DMS114 treated with DMSO at 0.1 percent for 48 hours (cell line): Measurements from ENCODE around the gene GRIN2C.
"Not testable (repeated sequence)": the region's sequence is repeated elsewhere in the genome, so short reads cannot be mapped to it uniquely, and the experiment has no call there.

Experiments used
- DNase-seq: peaks from one replicate; lab custom pipeline; 2025; ENCODE audit not compliant: unreplicated experiment; lab: John Stamatoyannopoulos, UW

Gene GRIN2C

GRCh38 chr17:74881073-74881472 lies 21.4 kb upstream of the GRIN2C start:
- DNase-seq = no peak

- no peak for DNase-seq
Measured at GRCh38 chr17:74879308-74879707, 19.6 kb upstream of the GRIN2C start.

DNA sequence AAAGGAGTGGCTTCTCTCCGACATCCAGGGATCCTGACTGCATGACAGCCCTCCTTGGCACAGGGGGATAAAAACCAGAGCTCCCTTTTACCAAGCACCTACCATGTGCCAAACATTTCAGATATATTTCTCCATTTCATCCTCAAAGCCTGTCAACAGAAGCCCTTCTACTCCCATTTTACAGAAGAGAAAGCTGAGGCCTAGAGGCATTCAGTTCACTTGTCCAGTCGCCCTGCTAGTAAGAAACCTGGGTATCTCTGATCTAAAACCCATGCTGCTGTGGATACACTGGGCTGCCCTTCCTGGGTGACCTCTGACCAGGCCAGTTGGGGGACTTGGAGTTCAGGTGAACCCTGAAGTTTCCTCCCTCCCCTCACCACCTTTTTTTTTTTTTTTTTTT lies 19.0 kb upstream of the GRIN2C start:
- DNase-seq = no peak

DNA sequence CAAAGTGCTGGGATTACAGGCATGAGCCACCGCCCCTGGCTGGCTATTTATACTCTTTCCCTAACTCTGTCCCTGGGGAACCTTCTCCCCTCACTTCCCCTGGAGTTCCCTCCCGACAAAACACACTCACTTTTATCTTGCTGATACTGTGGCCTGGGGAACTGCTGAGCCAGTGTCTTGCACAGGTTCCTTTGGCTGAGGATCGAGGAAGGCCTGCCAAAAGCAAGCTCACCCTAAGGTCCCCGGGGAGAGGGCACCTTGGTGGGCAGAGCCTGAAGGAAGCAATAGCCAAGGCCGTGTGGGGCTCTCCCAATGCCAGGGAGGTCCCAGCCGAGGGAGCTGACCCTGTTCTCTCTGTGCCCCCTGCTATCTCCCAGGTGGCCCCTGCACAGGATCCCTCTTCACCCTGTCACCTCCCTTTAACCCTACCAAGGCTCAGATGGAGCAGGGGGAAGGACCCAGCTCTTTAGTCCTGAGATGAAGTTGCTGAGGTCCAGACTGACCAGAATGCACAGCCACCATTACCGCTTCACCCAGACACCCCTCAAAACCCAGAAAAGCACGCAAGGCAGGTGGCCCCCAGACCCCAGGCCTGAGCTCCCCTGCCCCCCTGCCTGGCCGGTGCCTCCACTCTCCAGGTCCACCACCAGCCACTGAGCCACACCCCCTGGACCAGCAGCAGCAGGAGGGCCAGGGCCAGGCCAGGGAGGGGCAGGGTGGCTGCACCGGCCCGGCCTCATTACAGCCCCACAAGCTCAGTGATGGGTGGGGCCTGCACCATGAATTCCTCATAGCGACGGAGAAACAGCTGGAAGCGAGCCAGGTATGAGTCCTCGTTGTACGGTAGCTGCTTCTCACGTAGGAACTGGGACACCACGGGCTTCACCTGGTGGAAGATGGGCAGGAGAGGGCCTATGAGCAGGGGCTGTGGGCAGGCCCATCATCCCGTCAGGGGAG lies 18.2 kb upstream of the GRIN2C start:
- DNase-seq = no peak

DNA sequence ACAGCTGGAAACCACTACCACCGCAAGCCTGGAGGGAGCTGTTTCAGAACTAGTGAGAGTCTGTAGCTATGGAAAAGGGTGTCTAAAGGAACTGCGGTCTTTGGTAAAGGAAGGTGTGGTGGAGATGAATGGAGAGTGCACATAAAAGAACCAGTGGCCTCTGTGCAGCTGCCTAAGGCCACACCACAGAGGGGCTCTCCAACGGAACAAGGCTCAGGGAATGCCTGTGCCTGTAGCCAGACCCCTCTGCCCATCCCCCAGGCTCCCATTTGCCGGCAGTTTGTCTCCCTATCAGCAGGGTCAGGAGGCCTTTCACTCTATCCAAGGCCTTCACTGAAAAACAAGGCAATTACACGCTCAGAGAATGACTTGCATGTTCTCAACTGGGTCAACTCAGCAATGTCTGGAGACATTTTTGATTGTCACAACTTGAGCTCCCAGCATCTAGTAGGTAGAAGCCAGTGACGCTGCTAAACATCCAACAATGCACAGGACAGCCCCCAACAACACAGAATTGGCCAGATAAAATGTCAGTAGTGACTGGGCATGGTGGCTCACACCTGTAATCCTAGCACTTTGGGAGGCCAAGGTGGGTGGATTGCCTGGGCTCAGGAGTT lies 16.4 kb upstream of the GRIN2C start:
- DNase-seq = no peak

- no peak for DNase-seq
Measured at GRCh38 chr17:74875155-74875976, 15.7 kb upstream of the GRIN2C start.

DNA sequence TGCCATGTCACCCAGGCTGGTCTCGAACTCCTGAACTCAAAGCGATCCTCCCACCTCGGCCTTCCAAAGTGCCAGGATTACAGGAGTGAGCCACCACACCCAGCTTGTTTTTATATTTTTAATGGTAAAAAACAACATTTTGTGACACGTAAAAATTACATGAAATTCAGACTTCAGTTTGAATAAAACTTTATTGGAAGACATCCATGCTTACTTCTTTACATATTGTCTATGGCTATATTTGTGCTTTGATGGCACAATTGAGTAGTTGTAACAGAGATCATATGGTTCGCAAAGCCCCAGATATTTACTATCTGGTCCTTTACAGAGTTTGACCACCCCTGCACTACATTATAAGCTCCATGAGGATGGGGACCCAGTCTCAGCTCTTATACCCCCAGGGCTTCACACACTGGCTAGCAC lies 14.9 kb upstream of the GRIN2C start:
- no peak for DNase-seq

DNA sequence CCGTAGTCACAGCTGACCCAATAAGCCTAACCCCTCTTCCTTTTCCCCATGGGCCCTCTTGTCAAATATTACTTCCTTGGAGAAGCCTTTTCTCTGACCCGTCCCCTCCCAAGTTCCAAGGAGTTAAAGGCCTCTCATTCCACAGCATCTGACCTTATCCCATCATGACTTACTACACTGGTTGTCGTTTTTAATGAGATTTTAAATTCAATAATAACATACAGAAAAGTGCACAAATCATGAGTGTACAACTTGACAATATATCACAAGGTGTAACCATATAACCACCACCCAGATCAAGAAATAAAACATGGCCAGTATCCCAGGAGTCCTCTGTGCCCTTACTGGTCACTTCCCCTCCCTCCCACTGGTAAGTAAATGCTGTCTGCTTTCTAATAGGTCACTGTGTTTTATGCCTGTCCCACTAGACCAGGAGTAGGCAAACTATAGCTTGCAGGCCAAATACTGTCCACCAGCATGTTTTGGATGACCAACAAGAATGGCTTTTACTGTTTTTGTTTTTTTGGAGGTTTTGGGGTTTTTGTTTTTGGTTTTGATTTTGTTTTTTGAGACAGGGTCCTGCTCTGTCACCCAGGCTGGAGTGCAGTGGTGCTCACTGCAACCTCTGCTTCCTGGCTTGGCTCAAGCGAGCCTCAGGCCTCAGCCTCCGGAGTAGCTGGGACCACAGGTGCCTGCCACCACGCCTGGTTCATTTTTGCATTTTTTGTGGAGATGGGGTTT lies 14.4 kb upstream of the GRIN2C start:
- peak; percentile 21 for DNase-seq

DNA sequence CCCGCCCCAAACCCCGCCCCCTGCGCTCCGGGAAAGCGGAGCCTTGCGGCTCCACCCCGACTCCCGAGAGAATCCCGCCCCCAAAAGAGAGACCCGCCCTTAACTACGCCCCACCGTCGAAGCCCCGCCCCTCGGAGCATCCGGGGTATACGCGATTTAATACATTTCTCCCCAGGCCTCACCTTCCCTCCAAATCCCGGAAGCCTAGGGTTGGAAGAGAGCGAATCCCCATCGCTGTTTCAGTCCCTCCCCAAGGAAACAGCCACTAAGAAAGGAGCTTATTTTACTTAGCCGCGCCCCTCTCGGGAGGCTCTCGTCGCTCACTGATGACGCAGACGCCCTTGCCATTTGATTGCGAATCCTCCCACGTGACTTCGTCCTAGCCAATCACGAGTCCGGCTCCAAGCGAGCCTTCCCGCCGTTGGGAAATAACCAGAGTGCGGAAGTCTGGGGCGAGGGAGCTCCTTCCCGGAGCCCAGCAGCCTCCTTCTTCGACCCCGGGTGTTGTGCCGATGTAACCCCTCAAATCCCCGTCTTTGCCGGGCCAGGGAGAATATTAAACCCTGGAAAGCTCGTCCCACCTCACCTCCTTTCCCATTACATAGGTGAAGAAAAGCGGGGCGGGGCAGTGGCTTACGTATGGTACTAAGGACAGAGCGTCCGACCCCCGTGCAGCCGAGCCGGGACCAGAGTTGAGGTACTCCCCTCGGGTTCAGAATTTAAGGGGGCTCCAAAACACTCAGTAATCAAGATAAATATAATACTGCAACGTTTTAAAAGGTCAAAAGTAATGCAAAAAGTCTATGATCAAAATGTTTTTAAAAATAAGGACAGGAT lies 13.6 kb upstream of the GRIN2C start:
- DNase-seq = peak; percentile 97

GRCh38 chr17:74872313-74873036 lies 12.8 kb upstream of the GRIN2C start, which contains the start of gene FDXR:
TSS of gene FDXR (minus strand) at chr17:74872994. CDS start at chr17:74872944, 50 bp downstream.
- no peak for DNase-seq

DNA sequence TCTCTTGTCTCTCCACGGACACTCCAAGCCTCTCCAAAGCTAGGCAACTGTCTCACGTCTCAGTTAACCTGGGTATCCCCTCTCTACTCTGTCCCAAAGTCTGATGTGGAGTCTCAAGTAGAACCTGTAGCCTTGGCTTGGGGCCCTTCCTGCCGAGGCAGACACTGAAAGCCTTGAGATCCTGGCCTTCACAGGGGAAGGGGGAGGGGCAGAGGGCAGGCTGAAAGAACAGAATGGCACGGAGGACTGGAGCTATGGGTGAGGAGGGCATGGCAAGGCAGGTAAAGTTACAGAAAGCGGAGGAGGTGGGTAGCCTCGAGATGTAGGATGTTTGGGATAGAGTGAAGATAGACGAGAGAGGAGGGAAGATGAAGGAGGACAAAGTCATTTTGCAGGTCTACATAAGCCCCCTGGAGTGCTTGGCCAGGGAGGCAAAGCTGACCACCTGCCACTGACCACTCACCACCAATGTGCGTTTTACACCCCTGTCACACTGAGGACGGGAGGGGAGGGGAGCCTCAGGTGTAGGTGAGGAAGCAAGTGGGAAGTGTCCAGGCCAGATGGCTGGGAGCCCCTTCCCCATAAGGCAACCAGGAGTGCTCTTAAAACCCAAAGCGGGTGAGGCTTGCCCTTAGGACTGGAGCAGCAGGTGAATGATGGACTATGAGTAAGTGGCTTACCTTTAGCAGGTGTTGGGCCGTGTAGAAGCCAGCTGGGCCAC lies 11.8 kb upstream of the GRIN2C start:
- no peak for DNase-seq

DNA sequence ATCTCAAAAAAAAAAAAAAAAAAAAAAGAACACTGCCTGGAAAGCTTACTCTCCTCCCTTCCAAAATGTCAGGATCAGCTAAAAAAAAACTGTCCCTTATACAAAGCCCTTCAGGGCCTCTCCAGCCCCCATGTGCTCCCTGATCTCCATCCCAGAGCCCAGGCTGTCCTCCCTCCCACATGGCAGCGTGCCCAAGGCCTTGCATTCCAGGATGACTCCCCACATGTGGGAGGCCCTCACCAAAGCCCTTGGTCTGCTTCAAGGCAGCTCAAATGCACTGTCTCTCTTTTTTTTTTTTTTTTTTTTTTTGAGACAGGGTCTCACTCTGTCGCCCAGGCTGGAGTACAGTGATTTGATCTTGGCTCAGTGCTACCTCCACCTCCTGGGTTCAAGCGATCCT lies 10.8 kb upstream of the GRIN2C start:
- DNase-seq = no peak

GRCh38 chr17:74870028-74870427 lies 10.3 kb upstream of the GRIN2C start:
- DNase-seq = not testable (repeated sequence)

DNA sequence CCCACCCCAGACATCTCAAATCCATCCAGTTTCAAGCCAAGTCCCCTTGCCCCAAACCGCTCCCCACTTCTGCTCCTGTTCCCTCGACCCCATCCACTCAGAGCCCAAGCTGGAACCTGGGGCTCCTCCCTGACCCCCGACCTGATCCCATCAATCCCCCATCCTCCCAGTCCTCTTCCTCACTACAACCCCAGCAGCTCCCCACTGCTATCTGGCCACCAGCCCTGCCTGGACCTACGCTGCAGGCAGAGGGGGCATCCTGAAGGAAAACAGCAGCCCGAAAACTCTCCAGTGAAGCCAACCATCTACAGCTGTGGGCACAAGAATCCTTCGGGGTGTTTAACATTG lies 9.2 kb upstream of the GRIN2C start:
- no peak for DNase-seq

DNA sequence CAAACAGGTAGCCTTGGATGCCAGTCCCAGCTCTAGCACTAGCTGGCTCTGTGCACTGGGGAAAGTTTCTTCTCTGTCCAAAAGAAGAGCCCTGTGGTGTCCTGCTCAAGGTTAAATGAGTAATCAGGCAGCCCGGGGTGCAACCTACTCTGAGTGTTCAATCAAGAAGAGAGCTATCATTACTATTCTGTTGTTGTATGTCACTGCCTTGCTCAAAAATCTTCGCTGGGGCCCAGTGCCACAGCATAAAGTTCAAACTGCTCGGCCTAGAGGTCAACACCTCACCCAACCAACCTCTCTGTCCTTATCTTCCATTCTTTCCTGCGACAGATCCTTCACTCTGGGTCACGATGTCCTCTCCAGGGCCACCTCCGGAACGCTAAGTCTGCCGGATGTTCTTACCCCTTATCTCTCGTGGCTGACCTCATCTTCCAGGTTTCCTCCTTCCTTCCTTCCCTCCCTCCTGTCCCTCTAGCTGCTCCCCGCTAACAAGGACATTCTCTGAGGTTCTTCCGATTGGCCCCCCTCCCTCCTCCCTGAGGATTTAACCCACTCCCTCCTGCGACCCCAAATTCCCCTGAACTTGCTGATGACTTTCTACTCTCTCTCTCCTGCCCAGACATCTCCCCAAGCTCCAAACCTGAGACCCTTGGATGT lies 8.7 kb upstream of the GRIN2C start:
- DNase-seq = no peak

GRCh38 chr17:74866198-74866835 lies 6.6 kb upstream of the GRIN2C start:
- DNase-seq = no peak

DNA sequence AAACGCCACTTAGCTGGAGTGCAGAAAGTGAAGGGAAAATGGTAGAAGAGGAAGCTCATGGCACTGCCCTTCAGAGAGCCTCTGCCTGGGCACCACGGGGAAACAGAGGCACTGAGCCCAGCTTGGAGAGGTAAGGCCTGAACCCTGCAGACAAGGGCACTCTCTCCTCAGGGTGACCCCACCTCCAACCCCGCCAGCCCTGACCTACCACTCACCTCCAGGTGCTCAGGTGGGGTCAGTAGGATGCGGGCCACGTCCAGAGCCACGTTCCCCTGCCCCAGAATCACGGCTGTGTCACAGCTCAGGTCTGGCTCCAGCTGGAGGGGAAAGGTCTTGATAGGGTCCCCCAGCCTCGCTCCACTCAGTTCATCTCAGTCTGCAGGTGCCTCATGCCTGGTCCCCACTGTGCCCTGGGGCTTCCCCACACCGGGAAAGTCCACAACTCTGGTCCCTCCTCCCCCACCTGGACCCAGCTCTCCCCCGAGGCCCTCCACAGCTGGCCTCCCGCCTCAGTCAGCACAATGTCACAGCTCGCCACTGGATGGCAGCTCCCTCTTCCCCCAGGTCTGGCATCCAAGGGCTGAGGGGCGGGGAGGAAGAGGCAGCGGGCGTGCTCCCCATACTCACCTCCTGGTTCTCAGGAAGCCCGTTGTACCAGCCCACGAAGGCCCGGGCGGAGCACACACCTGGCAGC lies 6.0 kb upstream of the GRIN2C start:
- DNase-seq = no peak
